ENCODE measurements around the gene ACOXL. TPM values are rescaled to one million over a fixed set of nuclear protein-coding genes. Genes with fewer than 3 reads are reported as not detected.

Gene ACOXL
- total and polyA plus RNA-seq, 9 of the 15 experiments (the other 6 are each of a cell fraction or from before 2014, with no cell fraction given): 0.31 to 0.56 TPM; not detected in 7

DNA sequence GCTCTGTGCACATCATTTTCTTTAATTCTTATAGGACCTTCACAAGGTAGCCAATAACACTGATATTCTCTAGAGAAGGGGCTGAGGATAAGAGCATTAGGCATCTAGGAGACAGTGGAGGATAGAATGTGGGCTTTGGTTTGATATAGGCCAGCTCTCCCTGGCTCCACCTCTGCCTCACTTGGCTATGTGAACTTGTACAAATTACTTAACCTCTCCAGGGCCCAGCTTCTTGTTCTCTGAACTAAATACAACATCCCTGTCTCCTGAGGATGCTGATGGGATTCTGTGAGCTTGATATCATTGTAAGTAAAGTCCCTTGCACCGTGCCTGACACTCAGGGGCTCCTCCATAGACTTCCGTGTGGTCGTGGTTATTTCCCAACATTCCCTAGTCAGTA is 87.3 kb downstream of the ACOXL start (continued):
- TF ChIP-seq, protein P1, sequence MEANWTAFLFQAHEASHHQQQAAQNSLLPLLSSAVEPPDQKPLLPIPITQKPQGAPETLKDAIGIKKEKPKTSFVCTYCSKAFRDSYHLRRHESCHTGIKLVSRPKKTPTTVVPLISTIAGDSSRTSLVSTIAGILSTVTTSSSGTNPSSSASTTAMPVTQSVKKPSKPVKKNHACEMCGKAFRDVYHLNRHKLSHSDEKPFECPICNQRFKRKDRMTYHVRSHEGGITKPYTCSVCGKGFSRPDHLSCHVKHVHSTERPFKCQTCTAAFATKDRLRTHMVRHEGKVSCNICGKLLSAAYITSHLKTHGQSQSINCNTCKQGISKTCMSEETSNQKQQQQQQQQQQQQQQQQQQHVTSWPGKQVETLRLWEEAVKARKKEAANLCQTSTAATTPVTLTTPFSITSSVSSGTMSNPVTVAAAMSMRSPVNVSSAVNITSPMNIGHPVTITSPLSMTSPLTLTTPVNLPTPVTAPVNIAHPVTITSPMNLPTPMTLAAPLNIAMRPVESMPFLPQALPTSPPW (CRISPR knock-in tag; IDR thresholded peaks at IDR 0.05): no peak
- TF ChIP-seq SAFB2 (IDR thresholded peaks at IDR 0.05; ENCODE audit: borderline replicate concordance, low read depth, low read length, severe bottlenecking) (no peak), SMARCE1 (IDR thresholded peaks at IDR 0.05) (no peak)

DNA sequence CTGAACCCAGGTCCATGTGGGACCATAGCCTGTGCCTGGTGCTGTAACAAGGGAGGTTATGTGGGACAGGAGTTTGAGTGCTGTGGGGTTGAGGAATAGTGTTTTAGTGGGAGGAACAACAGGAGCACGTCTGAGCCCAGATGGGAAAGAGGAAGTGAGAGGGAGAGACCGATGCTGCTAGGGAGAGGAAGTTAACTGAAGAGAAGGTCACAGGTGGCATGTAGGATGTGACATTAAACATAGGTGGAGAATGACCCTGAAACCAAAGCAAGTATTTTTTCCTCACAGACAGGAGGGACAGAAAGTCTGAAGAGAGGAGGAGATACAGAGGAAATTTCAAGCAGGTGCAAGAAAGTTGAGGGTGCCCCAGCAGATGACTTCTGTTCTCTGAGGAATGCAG is 87.8 kb downstream of the ACOXL start:
- in situ Hi-C loops (cut with MboI): loop anchor here (25.0 kb wide), 1 partner anchor 892 kb away; no protein-coding TSS in a partner anchor
- H4K20me1 ChIP-seq (replicated peaks; ENCODE audit: control insufficient read depth, insufficient read depth, low read length): no peaks in the 10 kb centered on the region; the same call in 1 of the 2 replicates
- no peaks in the 10 kb centered on the region for H3K9me1 ChIP-seq (ENCODE audit: control insufficient read depth, insufficient read depth, low read length)
- no peak overlapping the region for H3K4me3 ChIP-seq
- ChIA-PET CTCF (ENCODE audit: low intra/inter-chr PET ratio) (no interaction called here), POLR2A (no interaction called here)
- no peak for DNase-seq (ENCODE audit: extremely low read depth in 1 of 4, low spot score in 3 of 4)
- ATAC-seq: no peak
- intact Hi-C loops (cut with micrococcal nuclease): no loop called here
- WGBS (ENCODE audit: insufficient coverage, low coverage, missing lambda C conversion rate): 0% methylated on average over 1 of the region's 2 CpGs
- FAIRE-seq: no peak
- H3K27me3 ChIP-seq (ENCODE audit: control insufficient read depth in 2 of 2, insufficient read depth in 2 of 2, low read length in 2 of 2): peaks cover 6 to 24% of the 10 kb centered on the region in 2 experiments; a peak in 3 of 5 replicates
- no peak overlapping the region for H3K4me2 ChIP-seq (ENCODE audit: insufficient read depth, low read length)
- no TSS peak for BruUV-seq (replicated peaks)
- no peaks in the 10 kb centered on the region for H3K4me1 ChIP-seq (replicated peaks in 1 of 2; ENCODE audit: control insufficient read depth in 2 of 2, insufficient read depth in 2 of 2, low read length in 2 of 2)
- no peaks in the 10 kb centered on the region for H3K36me3 ChIP-seq (ENCODE audit: control insufficient read depth, insufficient read depth, low read length)
- no peaks in the 10 kb centered on the region for H3K9me3 ChIP-seq (replicated peaks; ENCODE audit: control insufficient read depth, insufficient read depth, low read depth, low read length)
- H3K79me2 ChIP-seq (ENCODE audit: control insufficient read depth, insufficient read depth, low read length): no peaks in the 10 kb centered on the region
- TF ChIP-seq, protein P2, sequence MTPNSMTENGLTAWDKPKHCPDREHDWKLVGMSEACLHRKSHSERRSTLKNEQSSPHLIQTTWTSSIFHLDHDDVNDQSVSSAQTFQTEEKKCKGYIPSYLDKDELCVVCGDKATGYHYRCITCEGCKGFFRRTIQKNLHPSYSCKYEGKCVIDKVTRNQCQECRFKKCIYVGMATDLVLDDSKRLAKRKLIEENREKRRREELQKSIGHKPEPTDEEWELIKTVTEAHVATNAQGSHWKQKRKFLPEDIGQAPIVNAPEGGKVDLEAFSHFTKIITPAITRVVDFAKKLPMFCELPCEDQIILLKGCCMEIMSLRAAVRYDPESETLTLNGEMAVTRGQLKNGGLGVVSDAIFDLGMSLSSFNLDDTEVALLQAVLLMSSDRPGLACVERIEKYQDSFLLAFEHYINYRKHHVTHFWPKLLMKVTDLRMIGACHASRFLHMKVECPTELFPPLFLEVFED (CRISPR knock-in tag; conservative IDR thresholded peaks at IDR 0.05): no peak
- TF ChIP-seq ZNF24 (IDR thresholded peaks at IDR 0.05) (no peak), SPI1 (IDR thresholded peaks at IDR 0.05; ENCODE audit: borderline replicate concordance, low read depth, low read length) (peak; percentile 90), NFE2L1 (tag; IDR thresholded peaks at IDR 0.05; ENCODE audit: borderline replicate concordance, low read depth) (no peak)
- no peak overlapping the region for H3K27ac ChIP-seq (ENCODE audit: extremely low read depth, low read depth, low read length)
- H3K9ac ChIP-seq (ENCODE audit: insufficient read depth in 1 of 2, low read depth in 2 of 2, low read length in 2 of 2): no peak overlapping the region
- H2AFZ ChIP-seq (ENCODE audit: low read depth, low read length): no peak overlapping the region

Data from K562 (cell line).